GM21825 (cell line): ENCODE data around the gene NOTCH3.

ENCODE experiments used
- ATAC-seq: cut with Tn5 transposase; IDR thresholded peaks from one replicate; pipeline ENCODE4 v1.9.1; 2021; ENCODE audit warnings: mild to moderate bottlenecking, moderate library complexity; ENCODE audit not compliant: unreplicated experiment

The NOTCH3 gene

DNA sequence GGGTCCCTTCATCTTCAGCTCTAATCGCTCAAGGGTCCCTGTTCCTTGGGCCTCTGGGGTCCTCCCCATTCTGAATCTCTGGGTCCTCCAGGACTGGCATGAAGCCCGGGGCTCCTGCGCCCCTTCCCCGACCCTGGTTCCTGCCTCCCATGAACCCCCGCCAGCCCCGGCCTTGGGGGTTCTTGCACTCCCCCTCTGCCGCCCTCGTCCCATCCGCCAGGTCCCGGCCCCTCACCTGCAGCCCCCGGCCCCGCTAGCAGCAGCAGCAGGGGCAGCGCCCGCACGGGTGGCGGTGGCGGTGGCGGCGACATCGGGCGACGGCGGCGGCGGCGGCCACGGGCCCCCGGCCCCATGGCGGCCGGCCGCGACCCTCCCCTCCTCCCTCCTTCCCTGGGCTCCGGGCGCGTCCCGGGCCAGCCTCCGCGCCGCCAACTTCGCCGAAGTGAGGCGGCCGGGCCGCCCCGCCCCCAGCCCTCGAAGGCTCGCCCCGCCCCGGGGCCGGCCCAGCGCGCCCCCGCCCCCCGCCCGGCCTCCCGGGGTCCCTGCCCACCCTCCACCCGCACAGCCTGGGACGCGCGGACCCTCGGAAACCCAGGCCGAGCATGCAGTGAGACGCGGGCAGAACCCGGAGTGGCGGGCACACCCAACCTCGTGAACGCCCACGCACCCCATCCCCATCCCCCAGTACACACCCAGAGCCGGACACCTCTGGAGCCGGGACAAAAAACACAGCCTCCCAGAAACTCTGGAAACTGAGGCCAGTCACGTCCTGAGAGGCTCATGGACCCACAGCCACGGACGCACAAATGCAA, at the start of gene NOTCH3:
Gene NOTCH3, minus strand, starts transcription at position 443 of the 812 bp plus-strand sequence. Its CDS starts 90 bp downstream, at position 353.
- ATAC-seq = no peak

DNA sequence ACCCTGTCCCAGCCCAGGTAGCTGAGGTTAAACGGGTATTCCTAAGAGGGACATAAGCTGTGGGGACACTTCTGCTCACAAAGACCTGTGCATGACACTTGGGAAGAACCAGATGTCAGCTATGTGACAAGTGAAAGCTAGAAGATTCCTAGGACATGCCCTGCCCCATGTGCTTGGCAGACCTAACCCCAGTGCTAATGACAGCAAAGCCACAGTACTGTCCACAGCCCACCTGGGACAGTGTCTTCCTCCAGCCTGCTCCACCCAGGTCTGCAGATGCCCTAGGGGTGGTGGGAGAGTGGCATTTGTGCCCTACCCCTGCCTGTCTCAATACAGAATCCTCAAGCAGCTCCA, 49.8 kb upstream of the NOTCH3 start:
- no peak for ATAC-seq

DNA sequence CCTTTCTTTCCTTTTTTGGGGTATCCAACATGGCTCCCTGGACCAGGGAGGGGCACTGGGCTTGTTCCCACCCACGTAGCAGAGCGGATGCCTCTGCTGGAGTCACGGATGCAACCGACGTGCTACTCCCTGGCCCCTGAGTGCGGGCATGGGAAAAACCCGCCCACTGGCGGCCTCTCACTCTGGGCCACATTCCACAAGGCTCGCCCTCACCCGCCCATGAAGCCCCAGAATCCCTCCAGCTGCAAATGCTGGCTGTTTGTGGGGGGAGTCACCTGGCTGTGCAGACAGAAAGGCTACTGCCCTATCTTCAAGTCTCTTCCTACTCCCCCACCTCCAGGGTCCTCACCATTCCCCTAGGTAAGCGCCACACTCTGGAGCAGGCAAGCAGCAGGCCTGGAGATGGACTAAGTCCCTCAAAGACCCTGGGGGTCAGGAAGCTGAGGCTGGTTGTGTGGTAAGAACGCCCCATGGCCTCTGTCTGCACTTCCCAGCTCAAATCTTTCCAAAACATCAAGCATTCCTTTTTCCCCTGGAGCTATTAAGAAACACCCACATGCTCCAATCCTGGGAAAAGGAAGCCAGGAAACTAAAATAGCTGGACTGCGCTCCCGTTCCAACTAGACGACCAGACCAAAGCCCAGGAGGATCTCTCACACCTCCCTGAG, 49.3 kb upstream of the NOTCH3 start:
- ATAC-seq = no peak

DNA sequence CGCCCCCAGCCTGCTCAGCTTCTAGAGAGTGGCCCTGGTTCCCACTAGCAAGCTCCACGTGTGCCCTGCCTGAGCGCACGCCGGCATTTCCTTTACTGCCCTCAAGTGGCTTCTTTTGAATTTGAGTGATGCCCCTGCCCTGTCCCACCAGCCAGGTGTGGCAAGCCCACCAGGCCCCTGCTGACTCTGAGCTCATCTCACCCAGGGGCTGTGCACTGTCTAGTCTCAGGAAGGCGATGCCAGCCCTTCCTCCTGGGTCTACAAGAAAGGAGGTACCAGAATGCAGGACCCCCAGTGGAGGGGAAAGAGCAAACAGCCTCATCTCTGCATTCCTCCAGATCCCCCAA, 48.7 kb upstream of the NOTCH3 start:
- ATAC-seq = no peak

DNA sequence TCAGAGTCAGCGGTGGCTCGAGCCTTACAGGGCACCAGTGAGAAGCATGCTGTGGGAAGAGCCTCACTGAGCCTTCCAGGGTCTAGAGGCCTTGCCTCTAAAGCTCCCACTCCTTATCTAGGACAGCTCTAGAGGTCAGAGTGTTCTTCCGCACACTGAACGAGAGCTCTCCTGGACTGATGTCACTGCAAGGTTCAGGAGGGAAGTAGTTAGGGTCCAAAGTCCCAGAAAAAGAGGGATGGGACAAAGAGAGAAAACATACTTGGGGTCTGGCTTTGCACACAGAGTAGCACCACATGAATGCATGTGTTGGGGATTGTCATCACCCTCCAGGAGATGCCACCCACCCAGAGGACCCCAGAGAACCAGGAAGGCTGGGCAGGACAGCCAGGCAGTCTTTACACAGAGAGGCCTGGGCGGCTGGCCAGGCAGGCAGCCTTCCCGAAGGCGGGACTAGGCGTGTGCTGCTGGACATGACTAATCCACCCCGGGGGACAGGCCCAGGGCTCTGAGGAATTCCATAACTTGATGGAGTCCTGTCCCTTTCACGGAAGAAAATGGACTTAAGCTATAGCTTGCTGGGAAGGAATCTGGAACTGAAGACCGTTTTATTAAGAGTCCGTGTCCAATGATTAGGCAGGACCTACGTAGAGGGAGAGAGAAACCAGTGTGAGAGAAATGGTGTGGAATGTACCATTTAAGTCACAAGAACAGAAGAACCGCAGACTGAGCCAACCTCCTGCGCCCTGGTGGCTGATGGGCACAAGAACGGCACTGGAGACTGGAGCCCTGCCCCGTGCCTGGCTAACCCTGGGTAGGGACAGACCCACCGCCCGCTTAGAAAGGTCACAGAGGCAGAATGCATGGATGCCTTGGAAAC, 48.1 kb upstream of the NOTCH3 start:
- ATAC-seq = no peak

DNA sequence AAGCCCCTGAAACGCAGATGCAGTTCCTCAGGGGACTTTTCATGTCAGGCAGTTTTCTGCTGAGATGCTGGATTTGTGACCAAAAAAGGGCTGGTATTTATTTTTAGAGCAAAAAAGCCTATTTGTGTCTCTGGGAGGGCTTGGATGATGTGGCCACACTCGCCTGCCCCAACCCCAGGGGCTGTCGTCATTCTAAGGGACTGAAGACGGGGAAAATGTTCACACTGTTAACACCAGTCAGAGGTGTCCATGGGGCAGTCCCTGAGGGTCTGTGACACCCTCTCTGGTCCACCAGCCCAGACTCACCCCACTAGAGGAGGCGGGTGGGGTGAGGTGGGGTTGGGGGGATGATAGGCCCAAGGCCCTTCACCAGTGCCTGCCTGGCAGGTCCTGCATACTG, 47.3 kb upstream of the NOTCH3 start:
- ATAC-seq = no peak

DNA sequence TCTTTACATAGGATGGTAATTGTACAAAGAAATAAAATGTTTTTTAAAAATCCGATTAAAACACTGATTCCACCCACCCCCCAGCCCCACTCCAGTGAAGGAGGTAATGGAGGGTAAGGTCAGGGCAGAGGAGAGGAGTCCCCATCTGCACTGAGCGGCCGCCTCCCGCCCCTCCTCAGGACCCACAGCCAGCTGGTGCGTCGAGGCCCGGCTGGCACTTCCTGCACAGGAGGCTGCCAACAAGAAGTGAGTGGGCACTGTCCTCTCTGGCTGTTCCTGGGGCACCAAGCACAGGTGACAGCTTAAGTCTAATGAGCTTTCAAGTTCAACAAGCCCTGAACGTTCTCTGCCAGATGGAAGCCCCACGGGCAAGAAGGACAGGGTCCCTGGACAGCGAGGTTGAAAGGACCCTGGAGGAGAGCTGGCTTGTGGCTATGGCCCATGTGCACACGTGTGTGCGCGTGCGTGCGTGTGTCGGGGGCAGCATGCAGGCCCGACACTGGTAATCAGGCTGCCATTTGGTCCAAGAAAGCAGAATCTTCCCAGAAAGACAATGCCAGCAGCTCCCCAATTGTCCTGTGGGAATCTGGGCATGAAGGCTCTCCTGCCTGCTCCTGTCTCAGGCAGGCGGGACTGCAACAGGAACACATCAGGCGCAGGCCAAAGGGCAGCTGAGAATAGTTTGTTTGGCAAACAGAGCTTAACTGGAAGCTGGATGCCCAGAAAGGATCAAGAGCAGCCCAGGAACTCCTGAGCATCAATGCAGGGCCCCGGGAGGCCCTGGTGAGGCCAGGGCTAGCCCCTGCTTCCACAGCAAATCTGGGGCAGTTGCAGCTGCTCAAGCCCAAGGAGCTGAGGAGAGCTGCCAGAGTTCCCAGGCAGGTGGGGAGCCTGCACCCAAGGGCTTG, 46.6 kb upstream of the NOTCH3 start:
- no peak for ATAC-seq

DNA sequence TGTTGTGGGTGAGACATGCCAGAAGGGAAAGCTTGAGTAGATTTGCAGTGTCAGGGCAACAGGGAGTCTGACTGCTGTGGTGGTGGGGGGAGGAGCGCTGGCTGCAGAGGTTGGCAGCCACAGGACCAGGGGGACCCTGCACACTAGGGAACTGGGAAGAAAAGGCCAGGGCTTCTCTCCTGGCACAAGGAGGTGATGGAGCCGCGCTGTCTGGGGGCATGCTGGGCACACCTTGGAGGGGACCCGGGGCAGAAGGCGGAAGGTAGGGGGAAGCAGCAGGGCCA, 45.3 kb upstream of the NOTCH3 start:
- ATAC-seq = no peak

DNA sequence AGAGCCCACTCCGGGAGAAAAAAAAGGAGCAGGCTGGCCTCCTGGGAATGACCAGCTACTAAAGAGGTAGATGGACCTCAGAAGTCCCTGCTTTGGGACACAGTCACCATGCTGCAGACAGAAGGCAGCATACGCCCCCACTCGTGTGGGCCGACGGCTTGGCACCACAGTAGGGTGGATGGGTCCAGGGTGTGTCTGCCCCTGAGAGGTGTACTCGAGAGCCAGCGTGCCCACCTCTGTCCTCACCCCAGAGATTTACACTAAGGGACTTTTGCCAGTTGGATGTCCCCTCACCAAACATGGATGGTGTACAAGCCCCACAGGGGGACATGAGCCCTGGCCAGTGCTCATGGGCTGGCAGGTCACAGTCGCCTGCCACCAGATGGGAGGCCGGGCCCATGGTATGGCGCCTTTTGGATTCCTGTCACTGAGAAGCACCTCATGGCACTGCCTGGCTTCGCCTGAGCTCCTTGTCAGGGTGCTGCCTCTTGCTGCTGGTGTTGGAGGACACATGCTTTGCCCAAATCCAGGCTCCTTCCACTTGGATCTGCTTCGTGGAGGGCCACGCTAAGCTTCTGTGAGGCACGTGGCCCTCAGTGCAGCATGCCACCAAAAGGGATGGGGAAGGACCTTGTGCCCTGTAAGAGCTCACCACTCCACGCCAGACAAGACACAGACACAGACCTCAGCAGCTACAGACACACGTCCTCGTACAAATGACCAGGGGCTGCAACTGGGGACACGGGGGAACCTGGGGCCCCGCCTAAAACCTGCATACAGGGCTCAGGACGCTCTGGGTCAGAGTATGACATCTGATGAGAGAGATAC, 44.8 kb upstream of the NOTCH3 start:
- ATAC-seq = no peak

DNA sequence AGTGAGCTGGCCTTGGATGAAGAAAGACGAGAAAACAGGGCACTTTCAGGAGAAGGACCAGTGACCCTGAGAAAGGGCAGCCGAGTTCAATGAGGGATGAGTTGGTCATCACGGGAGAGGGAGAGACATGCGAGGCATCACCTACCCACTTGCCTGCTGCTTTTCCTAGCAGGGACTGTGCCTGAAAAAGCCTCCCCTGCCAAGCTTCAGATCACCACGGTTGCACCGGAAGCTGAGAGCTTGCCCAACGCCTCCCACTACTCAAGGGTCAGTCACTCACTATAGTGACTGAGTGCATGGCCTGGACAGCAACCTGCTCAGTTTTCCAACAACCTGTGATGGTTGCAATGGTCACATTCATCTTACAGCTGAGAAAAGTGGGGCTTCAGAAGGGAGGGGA, 44.0 kb upstream of the NOTCH3 start:
- ATAC-seq = no peak

DNA sequence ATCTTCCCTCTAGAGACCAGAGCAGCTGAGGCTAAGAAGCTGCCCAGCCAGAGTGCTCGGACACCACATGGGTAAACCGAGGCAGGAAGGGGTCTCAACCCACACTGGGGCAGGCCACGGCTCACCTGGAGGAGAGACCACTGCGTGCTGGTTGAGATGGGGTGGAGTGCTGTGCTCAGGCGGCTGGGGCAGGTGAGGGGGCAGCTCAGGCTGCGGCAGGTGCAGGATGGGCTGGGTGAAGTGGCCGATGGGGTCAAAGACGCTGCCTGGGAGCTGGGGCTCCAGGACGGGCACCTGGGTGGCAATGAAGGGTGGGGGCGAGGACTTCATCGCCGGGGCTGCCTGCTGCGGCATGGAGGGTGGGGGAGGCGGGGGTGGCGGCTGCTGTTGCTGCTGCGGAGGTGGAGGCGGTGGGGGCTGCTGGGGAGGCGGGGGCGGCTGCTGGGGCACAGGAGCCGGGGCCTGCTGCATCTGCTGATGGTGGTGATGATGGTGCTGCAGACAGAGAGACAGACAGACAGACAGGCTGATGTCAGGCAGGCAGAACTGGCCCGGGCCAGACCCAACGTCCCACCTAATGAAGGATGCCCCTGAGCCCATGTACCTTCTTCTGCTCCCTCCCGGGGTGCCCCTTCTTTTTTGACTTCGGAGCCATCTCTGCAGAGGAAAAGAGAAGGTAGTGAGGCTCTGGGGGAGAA, 43.5 kb upstream of the NOTCH3 start:
- no peak for ATAC-seq

DNA sequence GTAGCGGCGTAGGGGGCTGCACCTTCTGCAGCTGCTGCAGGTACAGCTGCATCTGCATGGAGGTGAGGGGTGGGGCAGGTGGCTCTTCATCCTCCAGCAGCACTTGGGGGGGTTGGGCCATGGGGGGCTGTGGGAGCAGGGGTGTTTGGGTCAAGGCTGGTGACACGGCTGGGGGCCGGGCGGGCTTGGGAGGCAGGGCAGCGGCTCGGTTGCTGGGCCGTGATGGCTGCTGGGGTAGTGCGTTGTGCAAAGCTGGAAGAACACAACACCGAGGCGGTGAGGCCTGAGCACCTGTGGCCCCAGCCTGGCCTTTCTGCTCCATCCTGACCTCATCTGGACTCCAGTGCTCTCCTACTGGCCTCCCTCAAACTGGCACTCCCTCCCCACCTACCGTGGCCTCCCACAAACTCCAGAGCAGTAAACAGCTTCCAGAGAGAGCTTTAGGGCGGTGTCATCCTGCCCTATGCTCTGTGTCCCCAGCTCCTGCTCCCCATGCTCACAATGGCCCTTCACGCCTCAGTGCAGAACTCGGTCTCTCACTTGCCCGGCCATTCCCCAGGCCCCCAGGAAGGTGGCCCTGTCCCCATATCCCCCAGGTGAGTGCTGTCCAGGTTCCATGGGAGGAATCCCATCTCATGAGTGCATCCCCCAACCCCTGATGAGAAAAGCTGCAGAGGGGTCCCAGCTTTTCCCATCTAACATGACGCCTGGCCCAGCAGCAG, 42.6 kb upstream of the NOTCH3 start:
- ATAC-seq = no peak

DNA sequence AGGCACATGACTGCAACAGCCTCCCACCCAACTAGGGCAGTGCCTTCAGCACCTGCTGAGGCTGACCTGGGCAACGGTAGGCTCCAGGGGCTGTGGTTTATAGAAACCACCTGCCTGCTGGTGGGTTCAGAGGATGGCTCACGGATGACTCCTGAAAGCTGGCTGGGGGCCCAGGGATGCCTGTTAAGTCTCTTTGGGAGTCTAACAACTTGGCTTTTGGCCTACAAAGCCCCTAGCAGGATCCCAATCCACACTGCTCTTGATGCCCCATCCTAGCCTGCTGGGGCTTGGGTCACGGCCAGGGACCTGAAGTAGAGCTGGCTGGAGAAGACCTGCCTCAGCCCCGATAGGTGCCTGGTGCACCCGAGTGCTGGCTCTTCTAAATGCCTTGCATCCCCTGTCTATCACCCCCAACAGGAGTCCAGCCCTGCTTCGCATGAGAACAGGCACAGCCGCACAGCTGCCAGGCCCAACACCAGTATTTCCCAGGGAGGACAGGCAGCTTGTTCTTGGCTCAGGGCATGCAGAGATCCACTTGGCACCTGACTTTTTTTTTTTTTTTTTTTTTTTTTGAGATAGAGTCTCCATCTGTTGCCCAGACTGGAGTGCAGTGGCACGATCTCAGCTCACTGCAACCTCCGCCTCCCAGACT, 40.6 kb upstream of the NOTCH3 start:
- no peak for ATAC-seq

DNA sequence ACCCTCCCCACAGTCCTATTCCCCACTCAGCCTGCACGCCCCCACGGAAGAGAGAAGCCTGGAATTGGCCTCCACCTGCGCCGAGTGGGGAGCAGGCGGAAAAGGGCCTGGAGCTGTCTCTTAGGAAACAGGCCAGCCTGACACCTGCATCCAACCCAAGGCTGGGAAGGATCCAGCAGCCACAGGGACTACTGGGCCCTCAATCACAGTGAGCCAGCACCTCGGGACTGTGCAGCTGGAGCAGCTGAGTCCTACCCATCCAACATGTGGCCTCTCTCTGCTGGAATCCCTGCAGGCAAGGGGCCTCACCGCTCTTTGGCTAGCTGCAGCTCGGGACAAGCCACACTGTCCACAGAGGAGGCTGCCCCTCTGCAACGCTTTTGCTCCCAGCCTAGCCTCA, 39.7 kb upstream of the NOTCH3 start:
- no peak for ATAC-seq

DNA sequence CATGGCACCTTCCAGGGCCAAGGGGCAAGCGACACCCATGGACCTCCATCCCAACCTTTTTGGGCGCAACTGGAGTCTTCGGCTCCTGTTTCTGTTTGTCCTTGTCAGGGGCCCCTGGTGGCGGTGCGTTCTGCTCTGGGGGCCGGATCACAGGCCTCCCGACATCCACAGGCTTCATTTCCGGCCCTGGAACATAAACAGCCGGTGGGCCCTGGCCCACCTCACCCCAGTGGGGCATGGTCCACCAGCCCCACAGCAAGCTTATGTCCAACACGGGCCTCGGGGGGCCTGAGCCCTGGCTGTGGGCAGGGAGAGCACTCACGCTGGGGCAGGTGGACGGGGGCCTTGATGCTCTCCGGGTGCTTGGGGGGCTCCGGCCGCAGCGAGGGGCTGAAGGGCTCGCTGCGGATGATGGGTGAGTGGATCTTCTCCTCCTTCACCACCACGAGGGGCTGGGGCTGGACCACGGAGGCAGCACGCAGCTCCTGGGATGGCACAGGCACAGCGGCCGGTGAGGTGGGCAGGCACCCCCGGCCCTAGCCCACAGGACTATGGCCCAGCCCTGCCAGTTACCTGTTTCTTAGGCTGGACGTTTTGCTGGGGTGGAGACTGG, 38.6 kb upstream of the NOTCH3 start:
- ATAC-seq = no peak

DNA sequence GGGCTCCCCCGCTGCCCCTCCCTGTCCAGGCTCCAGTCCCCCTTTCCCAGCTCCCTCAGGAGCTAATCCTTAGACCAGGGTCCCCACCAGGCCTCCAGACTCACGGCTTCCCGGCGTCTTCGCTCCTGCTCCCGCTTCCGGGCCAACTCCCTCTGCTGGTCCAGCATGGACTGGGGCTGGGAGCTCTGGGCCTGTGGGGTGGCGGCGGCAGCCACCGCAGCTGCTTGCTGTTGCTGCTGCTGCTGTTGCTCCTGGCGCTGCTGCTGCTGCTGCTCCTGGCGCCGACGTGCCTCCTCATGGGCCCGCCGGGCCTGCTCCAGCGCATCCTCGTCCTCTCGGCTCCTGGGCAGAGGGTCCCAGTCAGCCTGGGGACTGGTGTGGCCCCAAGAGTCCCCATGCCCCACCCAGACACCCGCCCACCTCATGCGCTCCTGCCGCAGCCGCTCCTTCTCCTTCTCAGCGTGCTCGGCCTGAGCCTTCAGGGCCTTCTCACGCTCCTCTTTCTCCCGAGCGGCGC, 37.9 kb upstream of the NOTCH3 start:
- ATAC-seq = no peak

DNA sequence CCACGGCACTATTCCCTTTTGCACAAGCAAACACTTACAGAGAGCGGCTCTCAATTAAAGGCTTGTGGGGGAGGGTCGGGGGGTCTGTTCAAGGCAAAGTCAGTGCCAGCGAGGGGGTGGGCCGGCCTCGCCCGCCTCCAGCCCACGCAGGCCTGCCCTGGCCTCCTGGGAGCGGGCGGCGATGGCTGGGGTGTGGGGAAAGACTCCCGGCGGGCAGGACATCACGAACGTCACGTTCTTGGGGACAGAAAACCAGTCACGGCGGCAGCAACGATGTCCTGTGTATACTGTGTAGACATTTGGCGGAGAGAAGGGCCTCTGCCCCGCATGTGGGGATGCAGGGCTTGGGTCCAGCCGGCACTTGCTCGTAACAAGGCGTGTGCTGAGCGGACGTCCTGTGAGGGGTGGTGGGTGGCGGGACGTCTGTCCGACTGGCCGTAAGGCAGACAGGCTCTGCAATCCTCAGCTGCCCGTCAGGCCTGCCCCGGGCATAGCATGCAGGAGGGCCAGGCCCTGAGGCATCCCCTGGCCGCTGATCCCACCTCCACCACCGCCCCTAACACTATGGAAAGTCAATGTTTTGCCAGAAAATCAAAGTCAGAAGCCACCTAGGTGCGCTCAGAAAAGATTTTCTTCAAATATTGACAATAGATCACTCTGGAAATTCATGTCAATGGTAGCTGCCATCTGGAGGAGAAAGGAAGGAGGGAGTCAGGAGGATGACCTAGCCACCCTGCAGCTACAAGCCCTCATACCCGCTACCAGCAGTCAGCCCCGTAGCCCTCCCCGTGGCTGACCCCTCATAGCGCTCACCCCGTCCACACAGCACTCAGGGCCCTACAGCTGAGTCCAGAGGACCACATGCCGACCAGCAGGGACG, 37.2 kb upstream of the NOTCH3 start:
- no peak for ATAC-seq
